Naive B cell (primary cell): ENCODE data around the gene C1orf35. TPM values are rescaled to one million over a fixed set of nuclear protein-coding genes. Genes with fewer than 3 reads are reported as not detected.

ENCODE experiments used
- ATAC-seq, 2 donors: fragments of 150-1000 bp; cut with Tn5 transposase; 2 replicates each; pipeline ENCODE4 v1.10.0; 2021; ENCODE audit warnings: low read depth in 2 of 2, mild to moderate bottlenecking in 2 of 2, moderate library complexity in 2 of 2
- DNase-seq: peaks from one replicate; pipeline ENCODE4 v3.0.0; 2022
- H3K27ac Mint-ChIP-seq, 6 donors: one replicate each; pipeline ENCODE4 v1.8.0; 2020 to 2022; ENCODE audit warnings: mild to moderate bottlenecking in 6 of 6, mixed read lengths in 6 of 6, moderate library complexity in 5 of 6, inconsistent platforms in 2 of 6
- H3K27me3 Mint-ChIP-seq, 3 donors: one replicate each; pipeline ENCODE4 v1.8.0; 2021 to 2022; ENCODE audit warnings: mixed read lengths in 3 of 3, mild to moderate bottlenecking in 1 of 3
- H3K36me3 Mint-ChIP-seq, 2 donors: one replicate each; pipeline ENCODE4 v1.8.0; 2020 to 2022; ENCODE audit warnings: mixed read lengths in 2 of 2, inconsistent platforms in 1 of 2, mild to moderate bottlenecking in 1 of 2
- H3K4me1 Mint-ChIP-seq, 3 donors: one replicate each; pipeline ENCODE4 v1.8.0; 2020 to 2022; ENCODE audit warnings: mixed read lengths in 3 of 3, inconsistent platforms in 1 of 3, mild to moderate bottlenecking in 1 of 3, moderate library complexity in 1 of 3
- H3K4me3 Mint-ChIP-seq, 8 donors: one replicate each; pipeline ENCODE4 v1.8.0; 2020 to 2022; ENCODE audit warnings: mild to moderate bottlenecking in 8 of 8, mixed read lengths in 8 of 8, moderate library complexity in 8 of 8, inconsistent platforms in 2 of 8
- H3K9me3 Mint-ChIP-seq, 7 donors: one replicate each; pipeline ENCODE4 v1.8.0; 2020 to 2022; ENCODE audit warnings: mixed read lengths in 7 of 7, mild to moderate bottlenecking in 5 of 7, inconsistent platforms in 2 of 7, moderate library complexity in 1 of 7
- polyA plus RNA-seq, 6 donors: library from polyadenylated mRNA; unstranded; fragments of 300-500 nt; fragmentation: Illumina TruSeq; gene quantifications; one replicate each; pipeline ENCODE4 v1.2.3, GENCODE V29; 2021; ENCODE audit warnings: low read depth in 6 of 6

C1orf35 gene
- polyA plus RNA-seq, 6 donors from 2014 or later: 8.7 to 20.1 (median 13.1) TPM

GRCh38 chr1:228064296-228064695 lies 38.8 kb downstream of the C1orf35 start:
- peaks cover 0 to 8% of the 10 kb centered on the region in 2 donors for H3K36me3 Mint-ChIP-seq
- peaks cover 0 to 2% (median 0%) of the 10 kb centered on the region in 7 donors for H3K9me3 Mint-ChIP-seq
- ATAC-seq: no peak
- H3K27ac Mint-ChIP-seq: no peak overlapping the region
- H3K4me3 Mint-ChIP-seq: no peak overlapping the region
- H3K27me3 Mint-ChIP-seq: peaks cover 6 to 78% (median 64%) of the 10 kb centered on the region in 3 donors
- DNase-seq: no peak
- peaks cover 5 to 13% (median 11%) of the 10 kb centered on the region in 3 donors for H3K4me1 Mint-ChIP-seq

GRCh38 chr1:228063251-228064191 lies 39.6 kb downstream of the C1orf35 start:
- no peak for ATAC-seq
- H3K4me3 Mint-ChIP-seq: no peak overlapping the region
- DNase-seq: no peak
- peaks cover 0 to 8% of the 10 kb centered on the region in 2 donors for H3K36me3 Mint-ChIP-seq
- H3K27ac Mint-ChIP-seq: no peak overlapping the region
- peaks cover 7 to 83% (median 63%) of the 10 kb centered on the region in 3 donors for H3K27me3 Mint-ChIP-seq
- peaks cover 5 to 14% (median 11%) of the 10 kb centered on the region in 3 donors for H3K4me1 Mint-ChIP-seq
- H3K9me3 Mint-ChIP-seq: peaks cover 0 to 2% (median 0%) of the 10 kb centered on the region in 7 donors

GRCh38 chr1:228062812-228063211 lies 40.3 kb downstream of the C1orf35 start:
- DNase-seq (no peak), ATAC-seq (no peak)
- Mint-ChIP-seq H3K27me3 (peaks cover 12 to 82% (median 63%) of the 10 kb centered on the region in 3 donors), H3K4me3 (no peak overlapping the region), H3K36me3 (peaks cover 0 to 8% of the 10 kb centered on the region in 2 donors), H3K4me1 (peaks cover 5 to 16% (median 11%) of the 10 kb centered on the region in 3 donors), H3K27ac (no peak overlapping the region), H3K9me3 (peaks cover 0 to 5% (median 0%) of the 10 kb centered on the region in 7 donors)

GRCh38 chr1:228062085-228062791 lies 40.9 kb downstream of the C1orf35 start:
- Mint-ChIP-seq H3K9me3 (peaks cover 0 to 5% (median 0%) of the 10 kb centered on the region in 7 donors), H3K36me3 (peaks cover 0 to 8% of the 10 kb centered on the region in 2 donors), H3K27me3 (peaks cover 17 to 81% (median 63%) of the 10 kb centered on the region in 3 donors), H3K4me3 (no peak overlapping the region), H3K4me1 (peaks cover 5 to 16% (median 11%) of the 10 kb centered on the region in 3 donors), H3K27ac (no peak overlapping the region)
- DNase-seq (no peak), ATAC-seq (no peak)

- Mint-ChIP-seq H3K9me3 (peaks cover 0 to 5% (median 0%) of the 10 kb centered on the region in 7 donors), H3K4me3 (peak overlapping the region in 2 of 8 donors; percentile 6 to 69), H3K4me1 (peaks cover 5 to 16% (median 11%) of the 10 kb centered on the region in 3 donors), H3K27ac (peak overlapping the region in 2 of 6 donors; percentile 81 to 82), H3K36me3 (peaks cover 0 to 8% of the 10 kb centered on the region in 2 donors), H3K27me3 (peaks cover 21 to 80% (median 63%) of the 10 kb centered on the region in 3 donors)
- ATAC-seq: no peak
- no peak for DNase-seq
Observed at GRCh38 chr1:228061411-228062084, 41.6 kb downstream of the C1orf35 start.

- no peak for ATAC-seq
- DNase-seq: no peak
- H3K9me3 Mint-ChIP-seq: peaks cover 0 to 5% (median 0%) of the 10 kb centered on the region in 7 donors
- H3K4me1 Mint-ChIP-seq: peaks cover 5 to 16% (median 11%) of the 10 kb centered on the region in 3 donors
- H3K4me3 Mint-ChIP-seq: peak overlapping the region; percentile 6 to 83 (median 56)
- H3K27me3 Mint-ChIP-seq: peaks cover 31 to 80% (median 60%) of the 10 kb centered on the region in 3 donors
- H3K36me3 Mint-ChIP-seq: peaks cover 0 to 8% of the 10 kb centered on the region in 2 donors
- peak overlapping the region in 5 of 6 donors; percentile 27 to 82 (median 60) for H3K27ac Mint-ChIP-seq
Observed at GRCh38 chr1:228060458-228061190, 42.5 kb downstream of the C1orf35 start.

- Mint-ChIP-seq H3K36me3 (peaks cover 0 to 8% of the 10 kb centered on the region in 2 donors), H3K4me1 (peaks cover 5 to 16% (median 11%) of the 10 kb centered on the region in 3 donors), H3K27me3 (peaks cover 35 to 78% (median 52%) of the 10 kb centered on the region in 3 donors), H3K9me3 (peaks cover 0 to 5% (median 0%) of the 10 kb centered on the region in 7 donors), H3K4me3 (peak overlapping the region; percentile 34 to 83 (median 71)), H3K27ac (peak overlapping the region in 5 of 6 donors; percentile 60 to 87 (median 62))
- ATAC-seq (peak; percentile 7 to 23), DNase-seq (no peak)
Observed at GRCh38 chr1:228059634-228060457, 43.3 kb downstream of the C1orf35 start.

GRCh38 chr1:228058949-228059633 lies 44.0 kb downstream of the C1orf35 start:
- ATAC-seq (peak; percentile 83 to 84), DNase-seq (peak; percentile 70)
- H3K4me1 Mint-ChIP-seq: peaks cover 5 to 16% (median 11%) of the 10 kb centered on the region in 3 donors
- peaks cover 0 to 12% (median 4%) of the 10 kb centered on the region in 7 donors for H3K9me3 Mint-ChIP-seq
- peaks cover 0 to 8% of the 10 kb centered on the region in 2 donors for H3K36me3 Mint-ChIP-seq
- peak overlapping the region in 5 of 6 donors; percentile 60 to 87 (median 66) for H3K27ac Mint-ChIP-seq
- H3K4me3 Mint-ChIP-seq: peak overlapping the region in 7 of 8 donors; percentile 34 to 83 (median 69)
- peaks cover 35 to 79% (median 52%) of the 10 kb centered on the region in 3 donors for H3K27me3 Mint-ChIP-seq

- H3K4me3 Mint-ChIP-seq: peak overlapping the region in 5 of 8 donors; percentile 6 to 73 (median 69)
- ATAC-seq (no peak), DNase-seq (no peak)
- H3K27ac Mint-ChIP-seq: peak overlapping the region in 4 of 6 donors; percentile 3 to 72 (median 48)
- H3K36me3 Mint-ChIP-seq: peaks cover 0 to 8% of the 10 kb centered on the region in 2 donors
- peaks cover 5 to 16% (median 11%) of the 10 kb centered on the region in 3 donors for H3K4me1 Mint-ChIP-seq
- peaks cover 0 to 20% (median 10%) of the 10 kb centered on the region in 7 donors for H3K9me3 Mint-ChIP-seq
- H3K27me3 Mint-ChIP-seq: peaks cover 38 to 78% (median 57%) of the 10 kb centered on the region in 3 donors
Observed at GRCh38 chr1:228058172-228058948, 44.8 kb downstream of the C1orf35 start.
